WTC11 (cell line): Measurements from ENCODE around the gene HDLBP. TPM values are rescaled to one million over a fixed set of nuclear protein-coding genes. Genes with fewer than 3 reads are reported as not detected.
A peak's percentile ranks its signal among the peaks of the same experiment; 100 is the strongest.

ENCODE experiments used
- ATAC-seq: fragments of 200-7000 bp; cut with Tn5 transposase; 2 replicates; pipeline ENCODE4 v1.10.0; 2021; ENCODE audit warnings: mild to moderate bottlenecking, moderate library complexity
- CTCF ChIA-PET: fragments of 300-600 bp; sonication (Branson Sonifier 250); formaldehyde crosslinking; loops from one replicate; lab custom pipeline; 2021; ENCODE audit warnings: antibody characterized with exemption; lab: Charles Lee
- POLR2A ChIA-PET: fragments of 350-600 bp; sonication (Branson Sonifier 250); formaldehyde crosslinking; loops from one replicate; lab custom pipeline; 2021; ENCODE audit warnings: antibody characterized with exemption; lab: Charles Lee
- DNase-seq: peaks from one replicate; pipeline ENCODE4 v3.0.0; 2021; ENCODE audit warnings: low spot score
- H3K27ac Mint-ChIP-seq: 2 replicates; pipeline ENCODE4 v1.8.0; 2021; ENCODE audit warnings: mixed read lengths
- H3K27me3 Mint-ChIP-seq: 2 replicates; pipeline ENCODE4 v1.8.0; 2021; ENCODE audit warnings: low read depth, mild to moderate bottlenecking, moderate library complexity, mixed read lengths
- H3K36me3 Mint-ChIP-seq: 2 replicates; pipeline ENCODE4 v1.8.0; 2021; ENCODE audit warnings: mixed read lengths
- H3K4me1 Mint-ChIP-seq: 2 replicates; pipeline ENCODE4 v1.8.0; 2022; ENCODE audit warnings: mixed read lengths
- H3K4me3 Mint-ChIP-seq: 2 replicates; pipeline ENCODE4 v1.8.0; 2021; ENCODE audit warnings: mild to moderate bottlenecking, moderate library complexity, mixed read lengths
- H3K9me3 Mint-ChIP-seq: 2 replicates; pipeline ENCODE4 v1.8.0; 2021; ENCODE audit warnings: mixed read lengths
- ATF3 ChIP-seq: sonication (generic); formaldehyde crosslinking; conservative IDR thresholded peaks from 2 replicates; pipeline ENCODE4 v1.8.1; 2022; ENCODE audit warnings: mild to moderate bottlenecking, missing genetic modification reagents
- CBFB ChIP-seq: sonication (generic); formaldehyde crosslinking; IDR thresholded peaks from 2 replicates; pipeline ENCODE4 v1.8.1; 2022; ENCODE audit warnings: mild to moderate bottlenecking, low read depth, missing genetic modification reagents
- CREM ChIP-seq: sonication (generic); formaldehyde crosslinking; IDR thresholded peaks from 2 replicates; pipeline ENCODE4 v1.8.1; 2022; ENCODE audit warnings: mild to moderate bottlenecking, missing genetic modification reagents, moderate library complexity
- E2F4 ChIP-seq: sonication (generic); formaldehyde crosslinking; IDR thresholded peaks from 2 replicates; pipeline ENCODE4 v1.8.1; 2022; ENCODE audit warnings: low read depth, mild to moderate bottlenecking, moderate library complexity, missing genetic modification reagents, borderline replicate concordance
- FOXJ3 ChIP-seq: sonication (generic); formaldehyde crosslinking; IDR thresholded peaks from 2 replicates; pipeline ENCODE4 v1.9.0; 2021; ENCODE audit warnings: missing genetic modification reagents, mild to moderate bottlenecking, borderline replicate concordance
- HMGXB4 ChIP-seq: sonication (generic); formaldehyde crosslinking; IDR thresholded peaks from 2 replicates; pipeline ENCODE4 v1.8.1; 2023; ENCODE audit warnings: mild to moderate bottlenecking, moderate library complexity, missing genetic modification reagents
- JUN ChIP-seq: sonication (generic); formaldehyde crosslinking; IDR thresholded peaks from 2 replicates; pipeline ENCODE4 v1.8.0; 2023; ENCODE audit warnings: mild to moderate bottlenecking, missing genetic modification reagents
- SMAD3 ChIP-seq: sonication (generic); formaldehyde crosslinking; IDR thresholded peaks from 2 replicates; pipeline ENCODE4 v1.8.0; 2022; ENCODE audit warnings: missing genetic modification reagents, mild to moderate bottlenecking, borderline replicate concordance
- STAT6 ChIP-seq: sonication (generic); formaldehyde crosslinking; conservative IDR thresholded peaks from 2 replicates; pipeline ENCODE4 v1.8.1; 2023; ENCODE audit warnings: mild to moderate bottlenecking, low read depth, missing genetic modification reagents, moderate library complexity
- TCF7 ChIP-seq: sonication (generic); formaldehyde crosslinking; IDR thresholded peaks from 2 replicates; pipeline ENCODE4 v1.8.0; 2022; ENCODE audit warnings: mild to moderate bottlenecking, low read depth, missing genetic modification reagents, moderate library complexity
- TEAD1 ChIP-seq: sonication (generic); formaldehyde crosslinking; IDR thresholded peaks from 2 replicates; pipeline ENCODE4 v1.8.0; 2022; ENCODE audit warnings: mild to moderate bottlenecking, missing genetic modification reagents
- ZNF219 ChIP-seq: sonication (generic); formaldehyde crosslinking; IDR thresholded peaks from 2 replicates; pipeline ENCODE4 v1.8.0; 2023; ENCODE audit warnings: missing genetic modification reagents, mild to moderate bottlenecking, borderline replicate concordance
- ZNF232 ChIP-seq: sonication (generic); formaldehyde crosslinking; IDR thresholded peaks from 2 replicates; pipeline ENCODE4 v1.8.0; 2022; ENCODE audit warnings: mild to moderate bottlenecking, missing genetic modification reagents
- ZNF416 ChIP-seq: fragments of 250-450 bp; sonication (Bioruptor Pico); IDR thresholded peaks from 2 replicates; pipeline ENCODE4 v1.9.0; 2021; ENCODE audit warnings: mild to moderate bottlenecking, inconsistent platforms
- ZNF425 ChIP-seq: fragments of 250-450 bp; sonication (Bioruptor Pico); conservative IDR thresholded peaks from 2 replicates; pipeline ENCODE4 v1.9.0; 2021; ENCODE audit warnings: mild to moderate bottlenecking
- total RNA-seq: library from RNA; stranded (reverse); gene quantifications from 3 replicates; pipeline ENCODE4 v1.2.3, GENCODE V29; 2021
- TF ChIP-seq, protein P1 (sequence below): sonication (generic); formaldehyde crosslinking; IDR thresholded peaks from 2 replicates; pipeline ENCODE4 v1.8.1; 2022; ENCODE audit warnings: missing genetic modification reagents, borderline replicate concordance
- TF ChIP-seq, protein P2 (sequence below): sonication (generic); formaldehyde crosslinking; IDR thresholded peaks from 2 replicates; pipeline ENCODE4 v1.8.1; 2022; ENCODE audit warnings: mild to moderate bottlenecking, moderate library complexity, missing genetic modification reagents
- TF ChIP-seq, protein P3 (sequence below): sonication (generic); formaldehyde crosslinking; IDR thresholded peaks from 2 replicates; pipeline ENCODE4 v1.8.0; 2023; ENCODE audit warnings: missing genetic modification reagents

HDLBP gene
- total RNA-seq, 1 experiment from 2014 or later = 368 TPM

DNA sequence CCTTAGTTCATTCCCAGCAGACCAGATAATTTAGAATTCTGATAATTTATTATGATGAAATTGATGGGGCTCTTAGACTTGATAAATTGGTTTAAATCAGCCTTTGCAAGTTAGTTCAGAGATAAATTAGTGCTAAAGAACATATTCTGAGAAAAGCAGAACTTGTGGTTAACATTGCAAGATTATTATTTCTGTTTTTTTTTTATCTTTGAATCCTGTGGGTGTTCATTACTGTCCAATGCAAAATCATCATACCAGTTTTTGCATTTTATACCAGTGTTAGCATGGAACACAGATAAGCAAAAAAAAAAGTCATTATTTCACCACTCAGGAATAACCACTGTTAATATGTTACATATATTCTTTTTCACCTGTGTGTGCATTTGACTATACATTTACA, 9.3 kb upstream of the HDLBP start:
- peaks cover 46% of the 10 kb centered on the region for H3K36me3 Mint-ChIP-seq
- no peaks in the 10 kb centered on the region for H3K9me3 Mint-ChIP-seq
- TF ChIP-seq FOXJ3 (no peak), ZNF425 (CRISPR knock-in tag) (no peak), TCF7 (CRISPR knock-in tag) (no peak), ATF3 (CRISPR knock-in tag) (no peak), ZNF219 (CRISPR knock-in tag) (no peak), STAT6 (no peak), ZNF416 (CRISPR knock-in tag) (no peak)
- TF ChIP-seq, protein P1, sequence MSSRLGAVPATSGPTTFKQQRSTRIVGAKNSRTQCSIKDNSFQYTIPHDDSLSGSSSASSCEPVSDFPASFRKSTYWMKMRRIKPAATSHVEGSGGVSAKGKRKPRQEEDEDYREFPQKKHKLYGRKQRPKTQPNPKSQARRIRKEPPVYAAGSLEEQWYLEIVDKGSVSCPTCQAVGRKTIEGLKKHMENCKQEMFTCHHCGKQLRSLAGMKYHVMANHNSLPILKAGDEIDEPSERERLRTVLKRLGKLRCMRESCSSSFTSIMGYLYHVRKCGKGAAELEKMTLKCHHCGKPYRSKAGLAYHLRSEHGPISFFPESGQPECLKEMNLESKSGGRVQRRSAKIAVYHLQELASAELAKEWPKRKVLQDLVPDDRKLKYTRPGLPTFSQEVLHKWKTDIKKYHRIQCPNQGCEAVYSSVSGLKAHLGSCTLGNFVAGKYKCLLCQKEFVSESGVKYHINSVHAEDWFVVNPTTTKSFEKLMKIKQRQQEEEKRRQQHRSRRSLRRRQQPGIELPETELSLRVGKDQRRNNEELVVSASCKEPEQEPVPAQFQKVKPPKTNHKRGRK (CRISPR knock-in tag) = no peak
- TF ChIP-seq, protein P2, sequence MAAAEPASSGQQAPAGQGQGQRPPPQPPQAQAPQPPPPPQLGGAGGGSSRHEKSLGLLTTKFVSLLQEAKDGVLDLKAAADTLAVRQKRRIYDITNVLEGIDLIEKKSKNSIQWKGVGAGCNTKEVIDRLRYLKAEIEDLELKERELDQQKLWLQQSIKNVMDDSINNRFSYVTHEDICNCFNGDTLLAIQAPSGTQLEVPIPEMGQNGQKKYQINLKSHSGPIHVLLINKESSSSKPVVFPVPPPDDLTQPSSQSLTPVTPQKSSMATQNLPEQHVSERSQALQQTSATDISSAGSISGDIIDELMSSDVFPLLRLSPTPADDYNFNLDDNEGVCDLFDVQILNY (CRISPR knock-in tag) = no peak
- H3K27ac Mint-ChIP-seq = no peak overlapping the region
- no peaks in the 10 kb centered on the region for H3K27me3 Mint-ChIP-seq
- H3K4me1 Mint-ChIP-seq = peaks cover 36% of the 10 kb centered on the region
- DNase-seq (no peak), ATAC-seq (no peak)
- H3K4me3 Mint-ChIP-seq = no peak overlapping the region
- CTCF ChIA-PET = interaction anchor here (0.6 kb wide), 1 partner anchor 11 kb away, joined by 3 read pairs; no protein-coding TSS in a partner anchor
- POLR2A ChIA-PET = no interaction called here

DNA sequence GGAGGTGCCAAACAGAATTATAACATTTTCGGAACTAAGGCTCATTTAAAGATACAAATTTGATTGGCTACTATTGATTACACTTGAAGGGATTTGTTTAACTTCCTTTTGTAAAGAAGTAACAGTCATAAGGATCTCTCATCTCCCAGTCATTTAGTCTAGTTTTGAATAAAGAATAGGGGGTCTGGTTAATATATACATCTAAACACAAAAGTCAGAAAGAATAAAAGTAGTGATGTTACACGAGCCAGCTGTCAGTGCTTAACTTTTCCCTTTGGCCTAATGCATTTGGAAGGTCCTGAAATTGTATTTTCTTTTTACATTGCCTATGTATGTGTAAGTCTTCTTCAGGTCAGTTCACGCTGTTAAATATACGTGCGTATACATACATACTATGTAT, 8.3 kb upstream of the HDLBP start:
- Mint-ChIP-seq H3K4me1 (peaks cover 38% of the 10 kb centered on the region), H3K4me3 (no peak overlapping the region), H3K27ac (peak overlapping the region; percentile 31; the same call in 1 of the 2 replicates), H3K27me3 (no peaks in the 10 kb centered on the region), H3K9me3 (no peaks in the 10 kb centered on the region), H3K36me3 (peaks cover 37% of the 10 kb centered on the region)
- ChIA-PET POLR2A (no interaction called here), CTCF (interaction anchor here (0.6 to 1.2 kb wide), 2 partner anchors 10 to 68 kb away, joined by 3 read pairs; no protein-coding TSS in a partner anchor)
- DNase-seq (no peak), ATAC-seq (no peak)
- TF ChIP-seq TEAD1 (CRISPR knock-in tag) = no peak
- TF ChIP-seq E2F4 (CRISPR knock-in tag) = no peak
- no peak for TF ChIP-seq JUN (CRISPR knock-in tag)
- TF ChIP-seq, protein P3, sequence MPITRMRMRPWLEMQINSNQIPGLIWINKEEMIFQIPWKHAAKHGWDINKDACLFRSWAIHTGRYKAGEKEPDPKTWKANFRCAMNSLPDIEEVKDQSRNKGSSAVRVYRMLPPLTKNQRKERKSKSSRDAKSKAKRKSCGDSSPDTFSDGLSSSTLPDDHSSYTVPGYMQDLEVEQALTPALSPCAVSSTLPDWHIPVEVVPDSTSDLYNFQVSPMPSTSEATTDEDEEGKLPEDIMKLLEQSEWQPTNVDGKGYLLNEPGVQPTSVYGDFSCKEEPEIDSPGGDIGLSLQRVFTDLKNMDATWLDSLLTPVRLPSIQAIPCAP (CRISPR knock-in tag) = no peak
- TF ChIP-seq ZNF232 (CRISPR knock-in tag) = no peak
- no peak for TF ChIP-seq HMGXB4 (CRISPR knock-in tag)
- no peak for TF ChIP-seq ZNF416 (CRISPR knock-in tag)
- no peak for TF ChIP-seq SMAD3 (CRISPR knock-in tag)
- no peak for TF ChIP-seq CBFB
- TF ChIP-seq CREM (CRISPR knock-in tag) = no peak
